Fibroblast of lung (primary cell): Measurements from ENCODE around the gene CCNDBP1. TPM values are rescaled to one million over a fixed set of nuclear protein-coding genes. Genes with fewer than 3 reads are reported as not detected.

Source experiments
- DNase-seq, 2 donors: peaks; one replicate each; pipeline versions ENCODE4 v3.0.0 to v3.0.0-alpha.2; 2010; ENCODE audit warnings: low read depth in 2 of 2
- H2AFZ ChIP-seq: 2 replicates; pipeline ENCODE4 v1.5.1; 2012; ENCODE audit warnings: low read length, control low read depth, inconsistent platforms
- H3K27ac ChIP-seq: 2 replicates; pipeline ENCODE4 v1.5.1; 2011; ENCODE audit warnings: low read length, control low read depth; ENCODE audit not compliant: insufficient read depth
- H3K27me3 ChIP-seq: 2 replicates; pipeline ENCODE4 v1.5.1; 2011; ENCODE audit warnings: mild to moderate bottlenecking, low read length; ENCODE audit not compliant: control insufficient read depth, insufficient read depth
- H3K36me3 ChIP-seq: 2 replicates; pipeline ENCODE4 v1.5.1; 2011; ENCODE audit warnings: low read length; ENCODE audit not compliant: control insufficient read depth, insufficient read depth
- H3K4me1 ChIP-seq: 2 replicates; pipeline ENCODE4 v1.5.1; 2011; ENCODE audit warnings: low read length; ENCODE audit not compliant: control insufficient read depth, insufficient read depth; ENCODE audit errors: extremely low read depth
- H3K4me2 ChIP-seq: 2 replicates; pipeline ENCODE4 v1.5.1; 2011; ENCODE audit warnings: low read length, control low read depth; ENCODE audit not compliant: insufficient read depth; ENCODE audit errors: extremely low read depth
- H3K4me3 ChIP-seq, 4 experiments: fragments of 200-600 bp in 1 of 4; sonication (generic) in 1 of 4; replicated peaks in 1 of 4; 2 replicates each; pipeline ENCODE4 v1.5.1; 2011 to 2016; ENCODE audit warnings: low read length in 4 of 4, low read depth in 3 of 4, mild to moderate bottlenecking in 3 of 4, control low read depth in 2 of 4, inconsistent platforms in 1 of 4, mixed read lengths in 1 of 4; ENCODE audit not compliant: insufficient read depth in 1 of 4; ENCODE audit errors: control extremely low read depth in 1 of 4
- H3K79me2 ChIP-seq: 2 replicates; pipeline ENCODE4 v1.5.1; 2012; ENCODE audit warnings: mild to moderate bottlenecking, low read length, inconsistent platforms; ENCODE audit not compliant: control insufficient read depth, insufficient read depth
- H3K9ac ChIP-seq: 2 replicates; pipeline ENCODE4 v1.5.1; 2011; ENCODE audit warnings: mild to moderate bottlenecking, low read length, control low read depth; ENCODE audit not compliant: insufficient read depth
- H3K9me3 ChIP-seq: 2 replicates; pipeline ENCODE4 v1.5.1; 2012; ENCODE audit warnings: low read depth, low read length; ENCODE audit not compliant: control insufficient read depth, insufficient read depth
- H4K20me1 ChIP-seq: 2 replicates; pipeline ENCODE4 v1.5.1; 2011; ENCODE audit warnings: low read length; ENCODE audit not compliant: control insufficient read depth, insufficient read depth; ENCODE audit errors: extremely low read depth
- CTCF ChIP-seq, 2 donors: IDR thresholded peaks in 1 of 2; conservative IDR thresholded peaks in 1 of 2; 1 replicate in 1 of 2; 2 replicates in 1 of 2; pipeline ENCODE4 v1.5.1; 2011 to 2012; ENCODE audit warnings: low read length in 2 of 2, control low read depth in 1 of 2, inconsistent platforms in 1 of 2, low read depth in 1 of 2, mild to moderate bottlenecking in 1 of 2
- EZH2 ChIP-seq: IDR thresholded peaks from 2 replicates; pipeline ENCODE4 v1.5.1; 2012; ENCODE audit warnings: low read length, control low read depth, mild to moderate bottlenecking; ENCODE audit errors: missing control alignments
- polyA plus RNA-seq, 2 donors: library from polyadenylated mRNA; depleted of rRNA in 1 of 2; stranded (reverse) in 1 of 2; unstranded in 1 of 2; fragments of >200 nt; gene quantifications; 2 replicates each; pipeline ENCODE4 v1.2.1, GENCODE V29; 2011 to 2012; ENCODE audit warnings: missing spikeins in 1 of 2
- total RNA-seq: library from RNA; depleted of rRNA; stranded (reverse); fragments of >200 nt; gene quantifications from 2 replicates; pipeline ENCODE4 v1.2.1, GENCODE V29; 2014

Gene CCNDBP1
- total and polyA plus RNA-seq, 2 donors (not counting 1 experiment from before 2014, with no cell fraction given): 78.4 to 101 TPM

- Histone ChIP-seq H3K4me2 (no peak overlapping the region), H4K20me1 (no peaks in the 10 kb centered on the region), H3K4me1 (no peaks in the 10 kb centered on the region), H2AFZ (no peak overlapping the region), H3K9ac (no peak overlapping the region), H3K27me3 (peaks cover 17% of the 10 kb centered on the region), H3K27ac (no peak overlapping the region), H3K79me2 (no peaks in the 10 kb centered on the region), H3K4me3 (no peak overlapping the region), H3K9me3 (no peaks in the 10 kb centered on the region), H3K36me3 (no peaks in the 10 kb centered on the region)
- no peak for TF ChIP-seq EZH2
- no peak for TF ChIP-seq CTCF (conservative IDR thresholded peaks at IDR 0.05 in 1 of 2, IDR thresholded peaks at IDR 0.05 in 1 of 2; ENCODE audit: low read depth in 1 of 2, low read length in 2 of 2)
- no peak for DNase-seq
Observed at GRCh38 chr15:43208052-43209002, 23.1 kb downstream of the CCNDBP1 start.

DNA sequence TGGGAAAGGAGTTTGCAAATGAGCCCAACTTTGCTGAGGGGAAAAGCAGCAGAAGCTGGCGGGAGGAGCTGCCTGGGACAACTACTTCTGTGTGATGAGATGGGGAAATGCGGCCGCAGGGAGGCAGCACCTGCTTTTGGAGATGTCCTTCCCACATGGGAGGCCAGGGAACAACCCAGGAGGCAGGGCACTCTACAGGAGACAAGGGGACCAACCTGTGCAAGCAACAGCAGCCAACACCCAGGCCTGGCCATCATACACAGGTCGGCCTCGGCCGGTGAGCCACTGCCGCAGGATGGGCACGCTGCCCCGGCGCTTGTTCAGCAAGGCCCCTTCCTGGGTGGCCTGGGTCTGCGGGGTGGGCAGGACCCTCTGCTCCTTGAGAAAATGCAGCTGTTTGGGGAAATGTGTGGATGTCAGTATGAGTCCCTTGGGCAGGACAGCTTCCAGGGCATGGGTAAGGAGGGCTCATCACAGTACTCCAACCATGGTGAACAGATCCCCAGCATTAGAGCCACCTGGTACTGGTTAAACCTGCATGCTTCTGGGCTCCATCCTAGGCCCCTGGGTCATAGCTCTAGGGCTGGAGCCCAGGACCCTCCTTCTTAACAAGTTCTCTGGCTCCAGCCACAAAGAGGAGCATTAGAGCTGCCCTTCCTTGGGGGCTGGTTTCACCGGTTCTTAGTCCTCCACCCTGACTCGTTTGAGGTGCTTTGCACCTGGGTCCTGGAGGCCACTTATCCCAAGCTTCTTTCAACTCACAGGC is 24.0 kb downstream of the CCNDBP1 start:
- Histone ChIP-seq H3K36me3 (no peaks in the 10 kb centered on the region), H3K9me3 (no peaks in the 10 kb centered on the region), H3K4me1 (no peaks in the 10 kb centered on the region), H3K9ac (no peak overlapping the region), H4K20me1 (no peaks in the 10 kb centered on the region), H3K4me2 (no peak overlapping the region), H3K27ac (no peak overlapping the region), H3K79me2 (no peaks in the 10 kb centered on the region), H3K4me3 (no peak overlapping the region), H2AFZ (no peak overlapping the region), H3K27me3 (peaks cover 17% of the 10 kb centered on the region)
- DNase-seq: no peak
- no peak for TF ChIP-seq EZH2
- no peak for TF ChIP-seq CTCF (conservative IDR thresholded peaks at IDR 0.05 in 1 of 2, IDR thresholded peaks at IDR 0.05 in 1 of 2; ENCODE audit: low read depth in 1 of 2, low read length in 2 of 2)

DNA sequence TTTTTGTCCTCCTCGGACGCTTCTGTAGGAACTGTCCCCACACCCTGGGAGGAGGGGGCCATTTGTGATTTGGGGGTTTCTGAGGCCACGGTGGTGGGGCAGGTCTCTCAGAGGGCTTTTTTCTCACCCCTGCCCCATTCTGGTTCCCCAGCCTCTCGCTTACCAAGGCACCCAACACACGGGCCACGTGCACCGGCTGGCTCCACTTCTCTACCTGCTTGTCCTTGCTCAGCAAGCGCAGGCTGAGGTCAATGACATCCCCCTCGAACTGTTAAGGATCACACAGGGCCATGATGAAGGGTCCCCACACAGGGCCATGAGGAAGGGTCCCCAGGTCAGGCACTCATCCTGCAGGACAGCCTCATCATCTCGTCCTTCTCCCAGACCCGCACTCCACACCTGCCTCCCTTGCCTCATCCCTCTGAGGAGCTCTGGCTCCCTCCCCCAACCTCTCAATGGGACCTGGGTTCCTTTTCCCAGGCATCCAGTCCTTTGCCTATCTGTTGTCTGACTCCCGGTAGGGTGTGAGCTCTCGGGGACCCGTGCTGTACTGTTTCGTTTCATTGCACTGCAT is 25.1 kb downstream of the CCNDBP1 start:
- no peak for DNase-seq
- Histone ChIP-seq H3K9me3 (no peaks in the 10 kb centered on the region), H3K4me3 (no peak overlapping the region), H2AFZ (no peak overlapping the region), H3K4me2 (no peak overlapping the region), H3K36me3 (no peaks in the 10 kb centered on the region), H3K4me1 (no peaks in the 10 kb centered on the region), H3K27ac (no peak overlapping the region), H3K27me3 (peaks cover 20% of the 10 kb centered on the region), H3K9ac (no peak overlapping the region), H4K20me1 (no peaks in the 10 kb centered on the region), H3K79me2 (no peaks in the 10 kb centered on the region)
- TF ChIP-seq CTCF (conservative IDR thresholded peaks at IDR 0.05 in 1 of 2, IDR thresholded peaks at IDR 0.05 in 1 of 2; ENCODE audit: low read depth in 1 of 2, low read length in 2 of 2) (no peak), EZH2 (no peak)
